ENCODE results near the gene BACH1. TPM values are rescaled to one million over a fixed set of nuclear protein-coding genes. Genes with fewer than 3 reads are reported as not detected.
A peak's percentile ranks its signal among the peaks of the same experiment; 100 is the strongest.
"Not testable (repeated sequence)": the region's sequence is repeated elsewhere in the genome, so short reads cannot be mapped to it uniquely, and the experiment has no call there.

Gene BACH1
- total RNA-seq = 94.7 TPM

DNA sequence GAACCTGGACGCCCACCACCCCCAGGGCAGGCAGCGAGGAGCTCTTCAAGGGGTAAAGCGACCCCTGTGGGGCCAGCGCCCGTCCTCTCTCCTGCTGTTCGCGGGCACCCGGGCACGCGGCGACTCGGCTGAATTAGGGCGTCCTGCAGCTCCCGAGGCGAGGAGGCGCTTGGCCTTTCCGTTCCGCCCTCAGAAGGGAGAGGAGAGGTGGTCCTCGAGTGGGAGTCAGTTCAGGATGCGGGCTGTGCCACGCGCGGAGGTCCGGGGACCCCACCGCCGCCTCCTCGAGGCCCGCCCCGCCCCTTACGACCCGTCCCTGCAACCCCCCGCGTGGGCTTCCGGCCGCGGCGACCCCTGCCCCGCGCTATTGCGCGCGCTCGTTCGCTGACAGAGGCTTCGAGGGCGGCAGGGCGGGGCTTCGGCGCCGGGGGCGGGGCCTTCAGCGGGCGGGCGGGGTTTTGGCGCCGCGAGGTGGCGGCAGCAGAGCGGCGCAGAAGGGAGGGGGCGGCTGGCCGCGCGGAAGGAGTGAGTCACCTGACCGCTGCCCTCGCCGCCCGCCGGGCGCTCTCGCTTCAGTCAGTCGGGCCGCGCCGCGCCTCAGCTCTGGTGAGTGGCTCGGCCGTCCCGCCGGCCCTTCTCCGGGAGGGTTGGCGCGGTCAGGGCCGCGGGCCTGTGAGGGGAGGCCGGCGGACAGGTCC, at the start of gene BACH1:
TSS of gene BACH1 (plus strand) at position 575 of the 698 bp plus-strand sequence. CDS start 22,359 bp downstream, outside the sequence.
- intact Hi-C loops (cut with DNase I) = no loop called here
- peak; percentile 92 for ATAC-seq
- DNase-seq (ENCODE audit: low spot score) = peak; percentile 94

DNA sequence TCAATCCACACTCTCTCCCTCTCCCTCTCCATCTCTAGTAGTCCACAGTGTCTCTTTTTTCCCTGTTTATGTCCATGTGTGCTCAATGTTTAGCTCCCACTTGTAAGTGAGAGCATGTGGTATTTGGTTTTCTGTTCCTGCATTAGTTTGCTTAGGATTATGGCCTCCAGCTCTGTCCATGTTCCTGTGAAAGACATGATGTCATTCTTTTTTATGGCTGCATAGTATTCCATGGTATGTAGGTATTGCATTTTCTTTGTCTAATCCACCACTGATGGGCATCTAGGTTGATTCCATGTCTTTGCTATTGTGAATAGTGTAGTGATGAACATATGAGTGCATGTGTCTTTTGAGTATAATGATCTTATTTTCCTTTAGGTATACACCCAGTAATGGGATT, 49.4 kb upstream of the BACH1 start:
- ATAC-seq; intact Hi-C loops (cut with DNase I); DNase-seq (ENCODE audit: low spot score): not testable (repeated sequence)

DNA sequence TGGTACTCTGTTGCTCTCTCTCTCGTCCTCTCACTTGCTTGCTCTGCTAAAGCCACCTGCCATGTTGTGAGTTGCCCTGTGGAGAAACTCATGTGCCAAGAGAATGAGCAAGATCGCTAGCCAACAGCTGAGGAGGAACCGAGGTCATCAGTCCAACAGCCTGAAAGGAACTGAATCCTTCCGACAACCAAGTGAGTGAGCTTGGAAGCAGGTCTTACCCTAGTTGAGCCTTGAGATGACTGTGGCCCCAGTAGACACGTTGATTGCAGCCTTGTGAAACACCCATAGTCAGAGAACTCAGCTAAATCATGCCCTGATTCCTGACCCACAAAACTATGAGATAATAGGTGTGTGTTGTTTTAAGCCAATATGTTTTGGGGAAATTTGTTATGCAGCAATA, 48.1 kb upstream of the BACH1 start:
- intact Hi-C loops (cut with DNase I) = no loop called here
- no peak for ATAC-seq
- no peak for DNase-seq (ENCODE audit: low spot score)

DNA sequence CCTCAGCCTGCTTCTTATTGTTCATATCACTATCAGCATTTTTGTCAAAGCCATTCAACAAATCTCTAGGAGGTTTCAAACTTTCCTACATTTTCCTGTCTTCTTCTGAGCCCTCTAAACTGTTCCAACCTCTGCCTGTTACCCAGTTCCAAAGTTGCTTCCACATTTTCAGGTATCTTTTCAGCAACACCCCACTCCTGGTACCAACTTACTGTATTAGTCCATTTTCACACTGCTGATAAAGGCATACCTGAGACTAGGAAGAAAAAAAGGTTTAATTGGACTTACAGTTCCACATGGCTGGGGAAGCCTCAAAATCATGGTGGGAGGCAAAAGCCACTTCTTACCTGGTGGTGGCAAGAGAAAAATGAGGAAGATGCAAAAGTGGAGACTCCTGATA, 44.9 kb upstream of the BACH1 start:
- ATAC-seq; intact Hi-C loops (cut with DNase I); DNase-seq (ENCODE audit: low spot score): not testable (repeated sequence)

DNA sequence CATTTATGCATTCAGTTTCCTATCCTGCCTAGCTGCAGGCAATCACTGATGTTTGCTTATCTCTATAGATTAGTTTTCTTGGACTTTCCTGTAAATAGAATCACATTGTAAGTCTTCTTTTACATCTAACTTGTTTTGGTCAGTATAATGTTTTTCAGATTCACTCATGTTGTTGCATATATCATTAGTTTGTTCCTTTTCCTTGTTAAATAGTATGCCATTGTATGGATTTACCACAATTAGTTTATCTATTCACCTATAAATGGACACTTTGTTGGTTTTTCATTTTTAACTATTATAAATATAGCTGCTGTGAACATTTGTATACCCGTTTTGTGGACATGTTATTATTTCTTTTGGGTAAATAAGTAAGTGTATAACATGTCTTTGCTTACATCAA, 44.2 kb upstream of the BACH1 start:
- DNase-seq (ENCODE audit: low spot score) = no peak
- no peak for ATAC-seq
- intact Hi-C loops (cut with DNase I) = no loop called here

DNA sequence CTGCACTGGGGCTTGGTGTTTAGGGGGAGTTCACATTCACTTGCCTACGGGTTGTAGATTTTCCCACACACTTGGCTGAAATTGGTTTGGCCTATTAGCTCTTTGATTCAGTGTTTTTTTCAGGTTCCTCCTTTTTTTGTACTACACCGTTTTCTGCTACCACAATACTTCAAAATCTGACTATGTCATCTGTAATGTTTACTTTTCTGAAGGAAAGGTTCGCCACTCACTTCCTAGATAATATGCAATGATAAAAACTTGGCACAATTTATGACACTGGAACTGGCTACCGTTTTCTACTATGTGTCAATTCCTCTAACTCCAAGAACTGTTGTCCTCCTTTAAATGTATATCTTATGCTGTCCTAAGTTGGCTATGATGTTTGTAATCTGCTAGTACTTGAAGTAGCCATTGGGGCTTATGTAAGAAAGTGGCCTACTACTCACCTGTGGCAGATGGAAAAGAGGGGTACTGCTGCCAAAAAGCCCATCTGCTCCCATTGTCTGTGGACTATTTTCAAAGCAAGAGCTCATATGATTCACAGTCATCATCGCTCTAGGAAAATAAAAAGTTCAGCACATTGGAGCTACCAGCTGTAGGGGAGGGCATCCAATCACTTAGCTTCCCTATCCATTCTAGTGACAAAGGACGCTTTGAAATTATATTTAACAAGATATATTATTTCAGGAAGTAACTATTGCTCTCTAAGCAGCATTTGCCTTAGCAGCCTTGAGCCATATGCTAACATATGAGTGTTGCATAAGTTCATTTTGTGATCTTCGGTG, 42.4 kb upstream of the BACH1 start:
- ATAC-seq (peak; percentile 51), DNase-seq (ENCODE audit: low spot score) (no peak)
- intact Hi-C loops (cut with DNase I) = no loop called here

DNA sequence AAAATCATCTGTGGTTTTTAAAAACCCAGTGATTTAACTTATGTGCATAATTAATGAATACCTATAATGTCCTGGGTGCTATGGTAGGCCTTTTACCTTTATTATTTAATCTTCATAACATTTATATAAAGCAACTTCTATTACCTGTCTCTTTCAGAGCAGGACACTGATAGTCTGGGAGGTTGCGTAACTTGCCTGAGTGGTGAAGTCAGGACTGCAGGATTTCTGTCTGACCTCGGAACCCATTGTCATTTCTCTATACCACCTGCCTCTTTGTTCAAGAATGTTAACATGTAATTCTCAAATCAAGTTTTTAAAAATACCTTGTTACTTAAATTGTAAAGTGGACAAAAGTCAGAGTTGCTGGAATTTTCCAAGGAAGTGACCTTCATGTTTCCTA, 41.0 kb upstream of the BACH1 start:
- no peak for ATAC-seq
- intact Hi-C loops (cut with DNase I) = no loop called here
- DNase-seq (ENCODE audit: low spot score) = no peak

DNA sequence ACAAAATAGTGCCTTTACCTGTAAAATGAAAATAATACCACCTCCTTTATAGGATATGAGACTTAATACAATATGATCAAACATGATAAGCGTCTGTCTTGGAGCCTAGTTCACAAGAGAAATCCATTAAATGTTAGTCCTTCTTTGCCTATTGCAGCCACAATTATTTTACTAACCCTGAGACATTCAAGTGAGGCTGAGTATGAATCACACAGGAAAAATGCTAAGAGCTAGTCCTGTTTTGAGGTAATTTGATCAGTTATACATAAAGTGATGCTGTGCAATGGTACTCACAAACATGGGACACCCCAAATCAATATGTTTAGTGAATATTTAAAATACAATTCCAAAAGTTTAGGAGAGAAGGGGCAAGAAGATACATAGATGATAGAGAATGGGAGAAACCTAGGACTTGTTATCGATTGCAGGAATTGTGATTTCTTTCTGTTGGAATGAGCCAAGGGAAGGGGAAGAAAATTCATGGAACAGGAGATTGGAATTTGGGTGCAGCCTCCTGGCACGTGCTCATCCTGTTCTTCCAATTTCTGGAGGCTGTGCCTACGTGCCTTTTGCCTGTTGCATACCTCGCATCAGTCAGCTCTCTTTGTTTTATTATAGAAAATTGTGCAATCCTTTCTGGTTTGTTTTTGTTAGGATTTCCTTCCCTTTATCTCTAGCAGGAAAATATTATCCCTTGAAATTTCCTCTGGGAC, 39.9 kb upstream of the BACH1 start:
- ATAC-seq = peak; percentile 75
- intact Hi-C loops (cut with DNase I) = no loop called here
- DNase-seq (ENCODE audit: low spot score) = no peak

DNA sequence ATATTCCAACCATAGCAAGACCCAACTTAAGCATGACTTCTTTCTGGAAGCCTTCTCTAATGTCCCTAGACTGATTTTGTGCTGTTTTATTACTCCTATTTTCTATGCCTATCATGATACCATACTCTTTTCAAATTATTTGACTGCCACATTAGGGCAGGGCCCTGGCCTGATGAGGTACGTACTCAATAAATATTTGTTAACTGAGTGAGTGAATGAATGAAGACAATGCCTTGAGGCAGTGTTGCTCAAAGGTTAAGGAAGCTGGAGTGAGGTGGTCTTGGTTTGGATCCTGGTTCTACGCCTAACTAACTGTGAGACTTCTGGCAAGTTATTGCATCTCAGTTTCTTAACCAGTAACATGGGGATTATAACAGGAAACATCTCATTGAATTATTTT, 38.3 kb upstream of the BACH1 start:
- ATAC-seq = no peak
- no peak for DNase-seq (ENCODE audit: low spot score)
- intact Hi-C loops (cut with DNase I) = no loop called here

DNA sequence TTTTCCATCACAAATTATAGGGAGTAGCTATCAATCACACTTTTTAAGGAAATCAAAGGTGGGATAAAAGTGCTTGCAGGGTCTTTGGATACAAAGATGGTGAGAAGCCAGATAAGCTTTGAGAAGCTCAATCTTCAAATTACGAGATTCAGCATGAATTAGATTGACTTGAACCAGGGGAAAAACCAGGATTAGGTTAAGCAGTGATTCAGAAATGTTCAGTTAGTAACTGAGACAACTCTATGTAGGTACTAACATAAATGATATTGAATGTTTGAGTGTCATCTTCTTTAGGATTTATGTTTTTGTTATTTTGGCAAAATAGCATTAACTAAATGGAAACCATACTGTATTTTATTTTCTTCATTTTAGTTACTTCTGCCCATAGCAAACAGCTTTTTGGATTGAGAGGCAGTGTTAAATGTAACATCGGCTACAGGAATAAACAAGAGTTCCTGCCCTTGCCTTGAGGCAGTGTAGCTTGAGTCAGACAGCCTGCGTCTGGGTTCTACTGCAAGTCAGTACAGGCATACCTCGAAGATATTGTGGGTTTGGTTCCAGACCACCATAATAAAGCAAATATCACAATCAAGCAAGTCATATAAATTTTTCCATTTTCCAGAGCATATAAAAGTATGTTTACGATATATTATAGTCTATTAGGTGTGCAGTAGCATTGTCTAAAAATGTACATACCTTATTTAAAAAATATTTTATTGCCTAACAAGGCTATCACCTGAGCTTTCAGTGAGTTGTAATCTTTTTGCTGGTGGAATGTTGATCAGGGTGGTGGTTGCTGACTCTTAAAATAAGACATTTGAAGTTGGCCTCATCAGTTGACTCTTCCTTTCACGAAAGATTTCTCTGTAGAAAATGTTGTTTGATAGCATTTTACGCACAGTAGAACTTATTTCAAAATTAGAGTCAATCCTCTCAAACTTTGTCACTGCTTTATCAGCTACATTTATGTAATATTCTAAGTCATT, 36.9 kb upstream of the BACH1 start:
- no peak for DNase-seq (ENCODE audit: low spot score)
- intact Hi-C loops (cut with DNase I) = no loop called here
- ATAC-seq = no peak

DNA sequence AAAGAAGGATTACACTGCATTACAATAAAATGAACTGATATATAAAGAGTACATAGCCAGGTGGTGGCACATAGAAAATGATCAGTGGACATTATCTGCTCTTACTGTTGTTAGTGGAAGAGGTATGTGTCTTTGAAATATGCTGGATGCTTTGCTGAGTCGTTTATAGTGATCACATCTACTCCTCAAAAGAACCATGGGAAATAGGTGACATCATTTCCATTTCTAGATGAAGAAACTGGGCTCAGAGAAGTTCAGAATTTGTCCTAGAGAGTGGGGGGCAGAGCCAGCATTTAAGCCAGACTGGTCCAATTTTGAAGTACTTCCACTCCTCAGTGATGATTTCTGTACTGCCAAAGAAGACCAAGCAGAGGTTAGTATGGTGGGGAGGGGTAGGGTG, 34.0 kb upstream of the BACH1 start:
- intact Hi-C loops (cut with DNase I) = no loop called here
- ATAC-seq = no peak
- DNase-seq (ENCODE audit: low spot score) = no peak

DNA sequence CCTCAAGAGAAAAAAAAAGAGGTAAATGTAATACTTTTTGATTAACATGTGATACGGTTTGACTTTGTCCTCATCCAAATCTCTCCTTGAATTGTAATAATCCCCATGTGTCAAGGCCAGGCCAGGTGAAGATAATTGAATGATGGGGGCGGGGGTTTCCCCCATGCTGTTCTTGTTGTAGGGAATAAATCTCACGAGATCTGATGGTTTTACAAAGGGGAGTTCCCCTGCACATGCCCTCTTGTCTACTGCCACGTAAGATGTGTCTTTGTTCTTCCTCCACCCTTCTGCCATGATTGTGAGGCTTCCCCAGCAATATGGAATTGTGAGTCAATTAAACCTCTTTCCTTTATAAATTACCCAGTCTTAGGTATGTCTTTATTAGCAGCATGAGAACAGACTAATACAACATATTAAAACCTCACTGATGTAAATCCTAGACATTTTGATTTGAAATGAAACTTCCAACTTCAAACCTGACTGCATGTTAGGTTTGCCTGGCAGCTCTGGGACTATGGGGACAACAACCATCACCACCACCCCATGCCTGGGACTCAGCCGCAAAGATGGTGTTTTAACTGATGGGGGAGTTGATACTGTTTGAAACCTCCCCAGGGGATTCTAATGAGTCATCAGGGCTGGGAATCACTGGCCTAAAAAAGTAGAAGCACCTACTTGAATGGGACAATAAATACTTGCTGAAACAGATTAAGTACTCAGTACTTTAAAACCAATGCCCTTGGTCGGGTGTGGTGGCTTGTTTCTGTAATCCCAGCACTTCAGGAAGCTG, 32.8 kb upstream of the BACH1 start:
- DNase-seq (ENCODE audit: low spot score) (no peak), ATAC-seq (no peak)
- intact Hi-C loops (cut with DNase I) = no loop called here

DNA sequence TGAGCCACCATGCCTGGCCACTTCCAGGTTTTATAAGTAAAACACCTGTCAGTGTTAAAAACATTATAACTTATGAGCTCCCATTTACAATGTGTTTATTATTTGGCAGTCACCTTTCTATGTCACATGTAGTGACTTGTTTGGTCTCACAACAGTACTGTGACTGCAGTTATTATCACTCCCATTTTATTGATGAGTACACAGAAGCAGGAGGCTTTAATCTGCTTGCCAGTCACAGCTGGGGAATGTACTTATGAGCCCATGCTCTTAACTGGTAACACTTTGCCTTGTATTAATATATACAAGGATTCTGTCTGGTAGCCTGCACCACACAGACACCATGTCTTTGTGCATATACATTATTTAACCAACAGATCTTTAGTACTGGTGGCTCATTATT, 31.1 kb upstream of the BACH1 start:
- intact Hi-C loops (cut with DNase I) = no loop called here
- no peak for ATAC-seq

DNA sequence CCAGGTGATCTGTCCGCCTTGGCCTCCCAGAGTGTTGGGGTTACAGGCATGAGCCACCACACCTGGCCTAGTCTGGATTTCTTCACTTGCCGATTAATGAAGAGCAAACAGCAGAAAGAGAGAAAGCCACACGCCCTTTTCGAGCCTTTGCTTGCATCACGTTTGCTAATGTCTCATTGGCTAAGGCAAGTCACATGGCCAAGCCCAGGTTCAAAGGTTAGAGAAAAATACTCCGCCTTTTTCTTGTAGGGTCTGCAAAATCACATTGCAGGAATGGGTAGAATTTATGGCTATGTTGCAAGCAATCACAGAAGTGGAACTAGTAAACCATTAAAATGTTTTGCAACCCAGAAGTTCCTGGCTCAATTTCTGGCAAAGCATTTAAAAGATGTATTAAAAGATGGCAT, 26.8 kb upstream of the BACH1 start:
- no peak for DNase-seq (ENCODE audit: low spot score)
- ATAC-seq = no peak
- intact Hi-C loops (cut with DNase I) = no loop called here

More for the DNA sequence above, 31.1 kb upstream of the BACH1 start:
- DNase-seq (ENCODE audit: low spot score) = no peak

DNA sequence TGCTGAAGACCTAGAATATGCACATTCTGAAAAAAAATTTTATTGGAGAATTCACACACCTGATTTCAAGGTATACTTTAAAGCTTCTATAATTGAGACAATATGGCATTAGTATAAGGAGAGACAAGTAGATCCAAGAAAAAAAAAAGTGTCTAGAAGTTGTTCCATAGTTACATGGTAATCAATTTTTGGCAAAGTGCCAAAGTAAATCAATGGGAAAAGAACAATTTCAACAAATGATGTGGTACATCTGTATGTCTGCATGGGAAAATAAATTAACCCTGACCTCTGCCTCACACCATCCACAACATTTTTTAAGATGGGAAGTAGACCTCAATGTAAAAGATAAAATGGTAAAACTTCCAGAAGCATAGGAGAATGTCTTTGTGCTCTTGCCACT, 21.3 kb upstream of the BACH1 start:
- ATAC-seq = no peak
- DNase-seq (ENCODE audit: low spot score) = no peak
- intact Hi-C loops (cut with DNase I) = no loop called here

DNA sequence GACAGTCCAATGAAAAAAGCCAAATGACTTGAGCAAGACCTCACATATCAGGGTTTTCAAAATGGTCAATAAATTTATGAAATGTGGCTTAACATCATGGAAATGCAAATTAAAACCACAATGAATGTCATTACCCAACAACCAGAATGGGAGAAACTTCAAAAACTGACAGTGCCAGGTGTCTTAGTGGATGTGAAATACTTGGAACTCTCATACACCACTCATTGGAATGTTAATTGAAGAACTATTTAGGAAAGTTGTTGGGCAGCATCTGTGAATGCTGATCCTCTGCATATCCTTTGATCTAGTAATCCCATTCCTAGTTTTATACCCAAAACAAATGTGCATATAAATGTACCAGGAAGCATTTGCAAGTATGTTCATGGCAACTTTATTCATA, 19.2 kb upstream of the BACH1 start:
- DNase-seq (ENCODE audit: low spot score) = no peak
- ATAC-seq = no peak
- intact Hi-C loops (cut with DNase I) = no loop called here

DNA sequence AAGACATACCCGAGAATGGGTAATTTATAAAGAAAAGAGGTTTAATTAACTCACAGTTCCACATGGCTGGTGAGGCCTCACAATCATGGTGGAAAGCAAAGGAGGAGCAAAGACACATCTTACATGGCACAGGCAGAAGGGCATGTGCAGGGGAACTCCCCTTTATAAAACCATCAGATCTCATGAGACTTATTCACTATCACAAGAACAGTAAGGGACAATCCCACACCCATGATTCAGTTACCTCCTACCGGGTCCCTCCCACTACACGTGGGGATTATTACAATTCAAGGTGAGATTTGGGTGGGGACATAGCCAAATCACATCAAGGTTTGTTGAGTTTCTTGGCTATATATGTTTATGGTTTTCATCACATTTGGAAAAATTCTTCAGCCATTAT, 16.9 kb upstream of the BACH1 start:
- intact Hi-C loops (cut with DNase I) = not testable (repeated sequence)

DNA sequence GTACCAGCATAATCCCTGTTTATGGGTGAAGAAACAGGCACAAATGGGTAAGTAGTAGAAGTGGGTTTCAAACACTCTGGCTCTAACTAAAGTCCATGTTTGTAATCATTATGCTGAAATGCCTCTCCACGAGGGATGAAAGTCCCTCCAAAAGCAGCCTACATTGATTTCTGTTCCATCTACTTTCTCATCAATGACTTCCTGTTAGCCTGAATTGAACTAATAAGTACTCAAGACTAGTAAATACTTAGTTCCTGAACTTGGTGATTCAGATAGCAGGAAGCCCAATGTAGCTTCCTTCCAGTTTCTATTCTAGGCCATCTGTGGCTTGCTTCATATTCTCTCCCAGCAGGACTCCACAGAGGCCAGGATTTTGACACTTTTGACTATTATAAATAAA, 11.3 kb upstream of the BACH1 start:
- DNase-seq (ENCODE audit: low spot score) (no peak), ATAC-seq (no peak)
- intact Hi-C loops (cut with DNase I) = no loop called here

More for the DNA sequence above, 16.9 kb upstream of the BACH1 start:
- DNase-seq (ENCODE audit: low spot score); ATAC-seq: not testable (repeated sequence)
